Left ventricle myocardium inferior (tissue), 1 donor: ENCODE data around the gene GATAD2B. TPM values are rescaled to one million over a fixed set of nuclear protein-coding genes. Genes with fewer than 3 reads are reported as not detected.

Experiments
- DNase-seq: peaks from one replicate; pipeline ENCODE4 v3.0.0-alpha.2; 2020
- H3K27ac ChIP-seq: fragments of 200-600 bp; replicated peaks from 2 replicates; pipeline ENCODE4 v1.8.0; 2021
- H3K27me3 ChIP-seq: fragments of 200-600 bp; 2 replicates; pipeline ENCODE4 v1.8.0; 2021; ENCODE audit warnings: low read depth
- H3K36me3 ChIP-seq: fragments of 200-600 bp; 2 replicates; pipeline ENCODE4 v1.8.0; 2021
- H3K4me1 ChIP-seq: fragments of 200-600 bp; 2 replicates; pipeline ENCODE4 v1.8.0; 2021
- H3K4me3 ChIP-seq: fragments of 200-600 bp; 2 replicates; pipeline ENCODE4 v1.8.0; 2021; ENCODE audit warnings: mild to moderate bottlenecking, moderate library complexity
- H3K9me3 ChIP-seq: fragments of 200-600 bp; replicated peaks from 2 replicates; pipeline ENCODE4 v1.8.0; 2021
- intact Hi-C: fragments of 100-400 bp; cut with micrococcal nuclease; formaldehyde crosslinking; loops from one replicate; pipeline ENCODE4 v1.11.0; 2022
- total RNA-seq: library from RNA; stranded (reverse); fragmentation: NEBNext Ultra II Directional; extraction: Animal tissue kit (Norgen Biotek cat#: 25700); gene quantifications from one replicate; pipeline ENCODE4 v1.2.1, GENCODE V29; 2021
- TF ChIP-seq, protein P1 (sequence below): fragments of 200-600 bp; IDR thresholded peaks from 2 replicates; pipeline ENCODE4 v1.8.0; 2021; ENCODE audit warnings: antibody characterized with exemption, mild to moderate bottlenecking, borderline replicate concordance
- donor health status: DM: no; HTN: yes; CAD: no; lungs with severe emphysema.

GATAD2B gene
- total RNA-seq, 1 donor from 2014 or later: 35.4 TPM

DNA sequence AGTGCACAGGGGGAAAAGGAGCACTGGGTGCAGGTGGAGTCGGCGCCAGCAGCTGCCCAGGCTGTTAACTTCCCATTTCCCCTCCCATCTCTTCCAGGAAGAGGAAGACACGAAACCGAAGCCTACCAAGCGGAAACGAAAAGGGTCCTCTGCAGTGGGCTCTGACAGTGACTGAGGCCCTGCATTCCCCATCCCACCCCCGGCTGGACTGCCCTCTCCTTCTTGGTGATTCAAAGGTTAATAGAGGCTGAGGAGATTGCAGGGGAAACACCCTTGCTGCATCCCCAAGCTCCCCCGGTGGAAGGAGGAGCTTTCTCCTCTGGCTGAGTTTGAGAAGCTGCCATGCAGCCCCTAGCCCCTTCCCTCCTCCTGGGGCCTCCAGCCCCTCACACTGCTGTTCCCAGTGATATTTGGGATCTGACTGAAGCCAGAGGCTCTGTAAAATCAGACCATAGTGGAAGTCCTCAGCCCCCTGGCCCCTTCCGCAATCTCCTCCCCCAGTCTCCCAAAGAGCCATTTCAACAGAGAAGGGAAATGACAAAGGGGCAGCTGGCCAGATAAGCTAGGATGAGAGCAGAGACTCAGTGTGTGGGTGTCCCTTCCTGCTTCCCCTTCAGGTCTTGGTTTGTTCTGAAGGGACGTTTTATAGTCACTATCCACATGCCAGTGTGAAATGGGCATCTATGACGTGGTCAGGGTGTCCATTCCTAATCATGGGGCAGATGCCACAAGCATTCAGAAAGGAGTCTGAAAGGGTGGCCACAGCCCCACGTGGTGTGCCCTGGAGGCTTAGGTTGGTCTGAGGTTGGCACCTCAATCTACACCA lies 149.5 kb downstream of the GATAD2B start:
- DNase-seq: no peak
- Histone ChIP-seq H3K9me3 (no peaks in the 10 kb centered on the region), H3K4me1 (peaks cover 97% of the 10 kb centered on the region), H3K36me3 (peaks cover 45% of the 10 kb centered on the region), H3K4me3 (peak overlapping the region; percentile 3), H3K27ac (peak overlapping the region; percentile 92), H3K27me3 (no peaks in the 10 kb centered on the region)
- TF ChIP-seq, protein P1, sequence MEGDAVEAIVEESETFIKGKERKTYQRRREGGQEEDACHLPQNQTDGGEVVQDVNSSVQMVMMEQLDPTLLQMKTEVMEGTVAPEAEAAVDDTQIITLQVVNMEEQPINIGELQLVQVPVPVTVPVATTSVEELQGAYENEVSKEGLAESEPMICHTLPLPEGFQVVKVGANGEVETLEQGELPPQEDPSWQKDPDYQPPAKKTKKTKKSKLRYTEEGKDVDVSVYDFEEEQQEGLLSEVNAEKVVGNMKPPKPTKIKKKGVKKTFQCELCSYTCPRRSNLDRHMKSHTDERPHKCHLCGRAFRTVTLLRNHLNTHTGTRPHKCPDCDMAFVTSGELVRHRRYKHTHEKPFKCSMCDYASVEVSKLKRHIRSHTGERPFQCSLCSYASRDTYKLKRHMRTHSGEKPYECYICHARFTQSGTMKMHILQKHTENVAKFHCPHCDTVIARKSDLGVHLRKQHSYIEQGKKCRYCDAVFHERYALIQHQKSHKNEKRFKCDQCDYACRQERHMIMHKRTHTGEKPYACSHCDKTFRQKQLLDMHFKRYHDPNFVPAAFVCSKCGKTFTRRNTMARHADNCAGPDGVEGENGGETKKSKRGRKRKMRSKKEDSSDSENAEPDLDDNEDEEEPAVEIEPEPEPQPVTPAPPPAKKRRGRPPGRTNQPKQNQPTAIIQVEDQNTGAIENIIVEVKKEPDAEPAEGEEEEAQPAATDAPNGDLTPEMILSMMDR: no peak
- intact Hi-C loops: no loop called here

DNA sequence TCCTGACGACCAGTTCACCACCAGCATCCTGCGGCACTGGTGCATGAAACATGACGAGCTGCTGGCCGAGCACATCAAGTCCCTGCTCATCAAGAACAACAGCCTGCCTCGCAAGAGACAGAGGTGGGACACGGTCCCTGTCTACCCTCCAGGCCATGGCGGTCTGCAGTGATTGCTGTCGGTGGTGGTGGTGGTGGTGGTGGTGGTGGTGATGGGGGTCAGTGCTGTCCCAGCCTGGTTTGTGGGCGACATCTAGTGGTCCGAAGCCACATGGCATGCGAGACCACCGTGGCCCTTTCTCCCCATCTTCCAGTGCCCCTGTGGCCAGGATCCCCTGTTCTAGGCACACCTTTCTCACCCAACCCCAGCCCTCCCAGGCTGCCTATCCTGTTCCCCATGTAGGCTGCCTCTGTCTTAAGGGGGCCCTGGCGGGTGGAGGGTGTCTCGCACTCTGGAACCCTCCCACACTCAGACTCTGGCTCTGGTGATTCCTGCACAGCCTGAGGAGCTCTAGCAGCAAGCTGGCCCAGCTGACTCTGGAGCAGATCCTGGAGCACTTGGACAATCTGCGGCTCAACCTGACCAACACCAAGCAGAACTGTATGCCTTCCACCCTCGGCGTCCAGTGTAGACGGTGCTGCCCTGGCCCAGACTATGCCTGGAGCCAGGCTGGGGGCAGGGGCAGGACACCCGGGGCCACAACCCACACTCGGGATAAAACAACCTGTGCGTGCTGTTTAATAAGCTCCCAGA lies 150.8 kb downstream of the GATAD2B start:
- no peak for DNase-seq
- H3K4me3 ChIP-seq: no peak overlapping the region
- peaks cover 85% of the 10 kb centered on the region for H3K4me1 ChIP-seq
- H3K9me3 ChIP-seq: no peaks in the 10 kb centered on the region
- TF ChIP-seq, protein P1: peak; percentile 69
- intact Hi-C loops: no loop called here
- H3K27ac ChIP-seq: peak overlapping the region; percentile 92
- peaks cover 57% of the 10 kb centered on the region for H3K36me3 ChIP-seq
- no peaks in the 10 kb centered on the region for H3K27me3 ChIP-seq

DNA sequence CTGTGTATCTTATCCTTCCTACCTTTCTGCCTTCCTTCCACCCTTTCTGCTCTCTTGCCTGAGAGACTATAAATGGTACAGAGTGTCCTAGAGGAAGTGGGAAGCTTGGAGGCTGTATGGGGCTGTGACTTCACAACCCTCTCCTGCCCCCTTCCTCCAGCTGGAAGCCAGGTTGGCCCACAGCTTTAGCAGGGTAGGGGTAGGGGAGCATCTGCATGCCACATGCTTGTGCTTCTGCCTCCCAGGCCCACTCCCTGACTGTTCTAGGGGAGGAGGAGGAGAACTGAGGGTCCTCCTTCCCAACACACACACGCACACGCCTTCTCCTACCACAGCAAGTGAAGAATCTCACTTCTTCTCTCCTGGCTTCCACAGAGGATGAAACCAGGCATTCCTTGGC lies 151.5 kb downstream of the GATAD2B start:
- no peak for DNase-seq
- TF ChIP-seq, protein P1: no peak
- Histone ChIP-seq H3K9me3 (no peaks in the 10 kb centered on the region), H3K4me1 (peaks cover 77% of the 10 kb centered on the region), H3K27ac (peak overlapping the region; percentile 92), H3K27me3 (no peaks in the 10 kb centered on the region), H3K4me3 (peak overlapping the region; percentile 1), H3K36me3 (peaks cover 65% of the 10 kb centered on the region)
- intact Hi-C loops: no loop called here

DNA sequence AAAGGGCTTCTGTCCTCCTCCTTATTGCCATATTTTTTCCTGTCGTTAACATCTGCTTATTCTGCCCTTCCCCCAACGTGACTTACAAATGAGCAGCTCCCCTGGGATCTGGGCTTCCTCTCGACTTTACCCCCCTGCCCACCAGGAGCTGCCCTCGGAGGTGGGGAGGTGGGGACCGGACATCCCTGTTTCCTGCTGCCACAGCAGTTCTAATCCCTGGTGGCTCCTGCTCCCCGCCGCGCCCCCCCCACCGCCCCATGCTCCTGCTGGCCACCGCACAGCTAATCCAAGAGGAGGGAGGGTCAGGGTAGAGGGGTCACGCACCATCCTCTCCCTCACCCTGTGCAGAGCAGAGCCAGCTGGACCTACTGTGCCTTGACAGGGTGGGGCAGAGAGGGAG lies 152.0 kb downstream of the GATAD2B start:
- Histone ChIP-seq H3K27me3 (no peaks in the 10 kb centered on the region), H3K9me3 (no peaks in the 10 kb centered on the region), H3K4me3 (peak overlapping the region; percentile 1), H3K36me3 (peaks cover 70% of the 10 kb centered on the region), H3K27ac (peak overlapping the region; percentile 92), H3K4me1 (peaks cover 72% of the 10 kb centered on the region)
- TF ChIP-seq, protein P1: no peak
- intact Hi-C loops: no loop called here
- DNase-seq: peak; percentile 49

DNA sequence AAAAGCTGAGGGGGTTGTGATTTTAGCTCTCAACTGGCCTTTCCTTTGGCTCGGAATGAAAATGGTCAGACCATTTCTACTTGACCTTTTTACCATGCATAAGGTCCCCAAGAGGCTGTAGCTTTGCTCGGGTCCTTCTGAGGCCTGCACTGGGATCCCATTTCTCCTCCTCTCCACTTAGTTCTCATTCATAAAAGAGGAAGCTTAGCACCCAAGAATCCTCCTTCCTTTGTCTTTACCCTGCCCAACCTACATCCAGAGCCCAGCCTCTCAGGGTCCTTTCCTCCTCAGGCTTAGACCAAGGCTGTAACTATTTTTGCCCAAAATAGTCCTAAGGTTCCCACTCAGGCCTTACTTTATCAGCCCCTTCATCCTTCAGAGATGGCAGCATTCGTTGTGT lies 153.6 kb downstream of the GATAD2B start:
- TF ChIP-seq, protein P1: no peak
- H3K27ac ChIP-seq: peak overlapping the region; percentile 92
- no peak overlapping the region for H3K4me3 ChIP-seq
- no peaks in the 10 kb centered on the region for H3K9me3 ChIP-seq
- no peak for DNase-seq
- intact Hi-C loops: no loop called here
- no peaks in the 10 kb centered on the region for H3K27me3 ChIP-seq
- H3K4me1 ChIP-seq: peaks cover 62% of the 10 kb centered on the region
- H3K36me3 ChIP-seq: peaks cover 85% of the 10 kb centered on the region
